DMS79 treated with DMSO at 0.1 percent for 48 hours (cell line): ENCODE measurements around the gene PCSK2.

Experiments
- DNase-seq: peaks from one replicate; lab custom pipeline; 2025; lab: John Stamatoyannopoulos, UW

Gene PCSK2

GRCh38 chr20:17399303-17399985, 172.6 kb downstream of the PCSK2 start:
- DNase-seq = no peak

- DNase-seq = no peak
These were observed 176.6 kb downstream of the PCSK2 start for GRCh38 chr20:17403461-17403860.

GRCh38 chr20:17406051-17406590, 179.3 kb downstream of the PCSK2 start:
- DNase-seq = no peak

- no peak for DNase-seq
These were observed 180.7 kb downstream of the PCSK2 start for GRCh38 chr20:17407550-17407949.

GRCh38 chr20:17417225-17417624, 190.4 kb downstream of the PCSK2 start:
- DNase-seq = no peak

GRCh38 chr20:17418737-17419136, 191.9 kb downstream of the PCSK2 start:
- DNase-seq = peak; percentile 62

- peak; percentile 31 for DNase-seq
These were observed 192.7 kb downstream of the PCSK2 start for GRCh38 chr20:17419479-17420041.

- DNase-seq = no peak
These were observed 194.7 kb downstream of the PCSK2 start for GRCh38 chr20:17421493-17421892.

GRCh38 chr20:17423782-17424181, 196.9 kb downstream of the PCSK2 start:
- no peak for DNase-seq

- no peak for DNase-seq
These were observed 200.8 kb downstream of the PCSK2 start for GRCh38 chr20:17427638-17428037.

- no peak for DNase-seq
These were observed 203.5 kb downstream of the PCSK2 start for GRCh38 chr20:17430125-17430950.

GRCh38 chr20:17431621-17432364, 205.0 kb downstream of the PCSK2 start:
- DNase-seq = peak; percentile 36

- no peak for DNase-seq
These were observed 209.8 kb downstream of the PCSK2 start for GRCh38 chr20:17436664-17437063.

- no peak for DNase-seq
These were observed 210.4 kb downstream of the PCSK2 start for GRCh38 chr20:17437251-17437650.

- DNase-seq = no peak
These were observed 211.7 kb downstream of the PCSK2 start for GRCh38 chr20:17438436-17439039.

GRCh38 chr20:17439616-17440296, 212.9 kb downstream of the PCSK2 start:
- peak; percentile 73 for DNase-seq

- no peak for DNase-seq
These were observed 214.9 kb downstream of the PCSK2 start for GRCh38 chr20:17441745-17442144.

- no peak for DNase-seq
These were observed 215.7 kb downstream of the PCSK2 start for GRCh38 chr20:17442588-17442987.

GRCh38 chr20:17443131-17443858, 216.5 kb downstream of the PCSK2 start:
- DNase-seq = no peak

GRCh38 chr20:17444091-17444490, 217.3 kb downstream of the PCSK2 start:
- DNase-seq = no peak
